ENCODE data around the gene RTL3.

The RTL3 gene

DNA sequence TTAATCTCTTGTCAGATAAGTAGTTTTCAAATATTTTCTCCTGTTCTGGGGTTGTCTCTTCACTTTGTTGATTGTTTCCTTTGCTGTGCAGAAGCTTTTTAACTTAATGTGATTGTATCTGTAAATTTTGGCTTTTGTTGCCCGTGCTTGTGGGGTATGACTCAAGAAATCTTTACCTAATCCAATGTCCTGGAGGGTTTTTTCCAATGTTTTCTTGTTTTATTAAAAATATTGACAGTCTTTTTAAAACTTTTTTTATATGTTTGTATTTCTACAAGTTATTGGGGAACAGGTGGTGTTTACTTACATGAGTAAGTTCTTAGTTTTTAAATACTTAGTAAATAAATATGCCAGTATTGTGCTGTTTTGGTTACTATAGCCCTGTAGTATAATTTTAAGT, 44.9 kb downstream of the RTL3 start:
- DNase-seq, result no peak
